TTC549 (cell line): ENCODE measurements around the gene ADRA2B.

Experiments
- FAIRE-seq: peaks from 2 replicates; lab custom pipeline; 2012; peaks lifted over from hg19 to GRCh38; lab: Jason Lieb, UNC

Gene ADRA2B

GRCh38 chr2:96116879-96117533 is 635 bp upstream of the ADRA2B start:
- FAIRE-seq = no peak

- no peak for FAIRE-seq
Observed at GRCh38 chr2:96115631-96116423, 544 bp downstream of the ADRA2B start.

- no peak for FAIRE-seq
Observed at GRCh38 chr2:96114903-96115581, 1.3 kb downstream of the ADRA2B start.

GRCh38 chr2:96114546-96114902 is 1.8 kb downstream of the ADRA2B start:
- FAIRE-seq = no peak

GRCh38 chr2:96113951-96114350 is 2.4 kb downstream of the ADRA2B start:
- no peak for FAIRE-seq

GRCh38 chr2:96113367-96113677 is 3.0 kb downstream of the ADRA2B start:
- FAIRE-seq = no peak

- no peak for FAIRE-seq
Observed at GRCh38 chr2:96112501-96113366, 3.6 kb downstream of the ADRA2B start.

- no peak for FAIRE-seq
Observed at GRCh38 chr2:96111823-96112500, 4.4 kb downstream of the ADRA2B start.

- FAIRE-seq = no peak
Observed at GRCh38 chr2:96111257-96111640, 5.1 kb downstream of the ADRA2B start.

GRCh38 chr2:96110621-96111256 is 5.6 kb downstream of the ADRA2B start:
- no peak for FAIRE-seq

- FAIRE-seq = no peak
Observed at GRCh38 chr2:96109931-96110511, 6.3 kb downstream of the ADRA2B start.

GRCh38 chr2:96109361-96109680 is 7.0 kb downstream of the ADRA2B start:
- FAIRE-seq = no peak

- no peak for FAIRE-seq
Observed at GRCh38 chr2:96108541-96109360, 7.6 kb downstream of the ADRA2B start.

GRCh38 chr2:96108151-96108540 is 8.2 kb downstream of the ADRA2B start:
- no peak for FAIRE-seq

GRCh38 chr2:96107708-96108065 is 8.7 kb downstream of the ADRA2B start:
- FAIRE-seq = no peak

- no peak for FAIRE-seq
Observed at GRCh38 chr2:96106991-96107707, 9.2 kb downstream of the ADRA2B start.

- FAIRE-seq = no peak
Observed at GRCh38 chr2:96105994-96106715, 10.2 kb downstream of the ADRA2B start.

GRCh38 chr2:96105152-96105915 is 11.0 kb downstream of the ADRA2B start:
- FAIRE-seq = no peak
